WTC11 (cell line): Measurements from ENCODE around the gene SH3BP2. TPM values are rescaled to one million over a fixed set of nuclear protein-coding genes. Genes with fewer than 3 reads are reported as not detected.

ENCODE experiments used
- ATAC-seq: fragments of 200-7000 bp; cut with Tn5 transposase; 2 replicates; pipeline ENCODE4 v1.10.0; 2021; ENCODE audit warnings: mild to moderate bottlenecking, moderate library complexity
- CTCF ChIA-PET: fragments of 300-600 bp; sonication (Branson Sonifier 250); formaldehyde crosslinking; loops from one replicate; lab custom pipeline; 2021; ENCODE audit warnings: antibody characterized with exemption; lab: Charles Lee
- POLR2A ChIA-PET: fragments of 350-600 bp; sonication (Branson Sonifier 250); formaldehyde crosslinking; loops from one replicate; lab custom pipeline; 2021; ENCODE audit warnings: antibody characterized with exemption; lab: Charles Lee
- DNase-seq: peaks from one replicate; pipeline ENCODE4 v3.0.0; 2021; ENCODE audit warnings: low spot score
- H3K27ac Mint-ChIP-seq: 2 replicates; pipeline ENCODE4 v1.8.0; 2021; ENCODE audit warnings: mixed read lengths
- H3K27me3 Mint-ChIP-seq: 2 replicates; pipeline ENCODE4 v1.8.0; 2021; ENCODE audit warnings: low read depth, mild to moderate bottlenecking, moderate library complexity, mixed read lengths
- H3K36me3 Mint-ChIP-seq: 2 replicates; pipeline ENCODE4 v1.8.0; 2021; ENCODE audit warnings: mixed read lengths
- H3K4me1 Mint-ChIP-seq: 2 replicates; pipeline ENCODE4 v1.8.0; 2022; ENCODE audit warnings: mixed read lengths
- H3K4me3 Mint-ChIP-seq: 2 replicates; pipeline ENCODE4 v1.8.0; 2021; ENCODE audit warnings: mild to moderate bottlenecking, moderate library complexity, mixed read lengths
- H3K9me3 Mint-ChIP-seq: 2 replicates; pipeline ENCODE4 v1.8.0; 2021; ENCODE audit warnings: mixed read lengths
- CBFB ChIP-seq: sonication (generic); formaldehyde crosslinking; IDR thresholded peaks from 2 replicates; pipeline ENCODE4 v1.8.1; 2022; ENCODE audit warnings: mild to moderate bottlenecking, low read depth, missing genetic modification reagents
- E2F4 ChIP-seq: sonication (generic); formaldehyde crosslinking; IDR thresholded peaks from 2 replicates; pipeline ENCODE4 v1.8.1; 2022; ENCODE audit warnings: low read depth, mild to moderate bottlenecking, moderate library complexity, missing genetic modification reagents, borderline replicate concordance
- E2F5 ChIP-seq: sonication (generic); formaldehyde crosslinking; IDR thresholded peaks from 2 replicates; pipeline ENCODE4 v1.8.1; 2022; ENCODE audit warnings: mild to moderate bottlenecking, moderate library complexity, missing genetic modification reagents
- EMX1 ChIP-seq: fragments of 250-450 bp; sonication (Bioruptor Pico); IDR thresholded peaks from 2 replicates; pipeline ENCODE4 v1.8.0; 2021; ENCODE audit warnings: mild to moderate bottlenecking
- ESRRA ChIP-seq: sonication (generic); formaldehyde crosslinking; IDR thresholded peaks from 2 replicates; pipeline ENCODE4 v1.8.1; 2022; ENCODE audit warnings: mild to moderate bottlenecking, missing genetic modification reagents, borderline replicate concordance
- FOXJ3 ChIP-seq: sonication (generic); formaldehyde crosslinking; IDR thresholded peaks from 2 replicates; pipeline ENCODE4 v1.9.0; 2021; ENCODE audit warnings: missing genetic modification reagents, mild to moderate bottlenecking, borderline replicate concordance
- FOXP4 ChIP-seq: sonication (generic); formaldehyde crosslinking; IDR thresholded peaks from 2 replicates; pipeline ENCODE4 v1.8.0; 2022; ENCODE audit warnings: mild to moderate bottlenecking, missing genetic modification reagents
- KAT7 ChIP-seq: sonication (generic); formaldehyde crosslinking; IDR thresholded peaks from 2 replicates; pipeline ENCODE4 v1.8.1; 2023; ENCODE audit warnings: missing genetic modification reagents, mild to moderate bottlenecking, borderline replicate concordance
- NFYB ChIP-seq: sonication (generic); formaldehyde crosslinking; conservative IDR thresholded peaks from 2 replicates; pipeline ENCODE4 v1.8.0; 2022; ENCODE audit warnings: low read depth, missing genetic modification reagents
- NR1H2 ChIP-seq: sonication (generic); formaldehyde crosslinking; IDR thresholded peaks from 2 replicates; pipeline ENCODE4 v1.9.0; 2021; ENCODE audit warnings: mild to moderate bottlenecking, moderate library complexity, missing genetic modification reagents
- SMAD4 ChIP-seq: sonication (generic); formaldehyde crosslinking; IDR thresholded peaks from 2 replicates; pipeline ENCODE4 v1.8.0; 2022; ENCODE audit warnings: mild to moderate bottlenecking, missing genetic modification reagents
- SOX15 ChIP-seq: fragments of 250-450 bp; sonication (Bioruptor Pico); IDR thresholded peaks from 2 replicates; pipeline ENCODE4 v1.9.0; 2021; ENCODE audit warnings: mild to moderate bottlenecking
- ZMAT4 ChIP-seq: fragments of 250-450 bp; sonication (Bioruptor Pico); IDR thresholded peaks from 2 replicates; pipeline ENCODE4 v1.9.0; 2021; ENCODE audit warnings: mild to moderate bottlenecking
- ZNF138 ChIP-seq: sonication (generic); formaldehyde crosslinking; conservative IDR thresholded peaks from 2 replicates; pipeline ENCODE4 v1.8.1; 2022; ENCODE audit warnings: mild to moderate bottlenecking, moderate library complexity, missing genetic modification reagents
- ZNF281 ChIP-seq: sonication (generic); formaldehyde crosslinking; IDR thresholded peaks from 2 replicates; pipeline ENCODE4 v1.8.0; 2023; ENCODE audit warnings: mild to moderate bottlenecking, missing genetic modification reagents
- total RNA-seq: library from RNA; stranded (reverse); gene quantifications from 3 replicates; pipeline ENCODE4 v1.2.3, GENCODE V29; 2021

Gene SH3BP2
- total RNA-seq, 1 experiment from 2014 or later, result 49.1 TPM

GRCh38 chr4:2746891-2747695 lies 45.8 kb upstream of the SH3BP2 start (continued):
- no peak for TF ChIP-seq FOXP4 (CRISPR knock-in tag)
- TF ChIP-seq NR1H2, result no peak
- no peak for TF ChIP-seq SOX15
- TF ChIP-seq KAT7 (CRISPR knock-in tag), result no peak
- no peak for TF ChIP-seq SMAD4 (CRISPR knock-in tag)
- TF ChIP-seq E2F4 (CRISPR knock-in tag), result no peak
- TF ChIP-seq NFYB (CRISPR knock-in tag), result no peak

- no peak for DNase-seq
- peak overlapping the region; percentile 36; the same call in 1 of the 2 replicates for H3K27ac Mint-ChIP-seq
- POLR2A ChIA-PET, result no interaction called here
- no peaks in the 10 kb centered on the region for H3K27me3 Mint-ChIP-seq
- H3K36me3 Mint-ChIP-seq, result peaks cover 19% of the 10 kb centered on the region
- no peak for TF ChIP-seq ZMAT4 (CRISPR knock-in tag)
- TF ChIP-seq EMX1 (CRISPR knock-in tag), result no peak
- no peak for TF ChIP-seq CBFB (CRISPR knock-in tag)
- TF ChIP-seq ZNF281, result no peak
- TF ChIP-seq E2F5, result no peak
- TF ChIP-seq NR1H2, result no peak
- TF ChIP-seq ZNF138 (CRISPR knock-in tag), result no peak
- no peak for TF ChIP-seq FOXJ3
- TF ChIP-seq ESRRA (CRISPR knock-in tag), result no peak
- TF ChIP-seq, all 79 proteins: peak for 0
- peak; percentile 17; the same call in 1 of the 2 replicates for ATAC-seq
- Mint-ChIP-seq H3K9me3 (no peaks in the 10 kb centered on the region), H3K4me3 (no peak overlapping the region), H3K4me1 (peaks cover 8% of the 10 kb centered on the region)
- CTCF ChIA-PET, result no interaction called here
Measured at GRCh38 chr4:2750719-2751605, 41.9 kb upstream of the SH3BP2 start.
